Stromal cell of bone marrow (primary cell): Measurements from ENCODE around the gene ADCY7.
"Not testable (repeated sequence)": the region's sequence is repeated elsewhere in the genome, so short reads cannot be mapped to it uniquely, and the experiment has no call there.

Experiments
- DNase-seq: peaks from one replicate; pipeline ENCODE4 v3.0.0-alpha.2; 2012; ENCODE audit warnings: low read depth

The ADCY7 gene

GRCh38 chr16:50266337-50267091, at the start of gene ADCY7:
Gene ADCY7 (plus strand): TSS chr16:50266551. CDS start chr16:50288180, 21,629 bp downstream.
- DNase-seq, result peak; percentile 72

- no peak for DNase-seq
These were observed 46.9 kb upstream of the ADCY7 start for GRCh38 chr16:50219402-50219975.

GRCh38 chr16:50224286-50224685, 42.1 kb upstream of the ADCY7 start:
- DNase-seq, result no peak

GRCh38 chr16:50227120-50227519, 39.2 kb upstream of the ADCY7 start:
- DNase-seq, result no peak

GRCh38 chr16:50227665-50228064, 38.7 kb upstream of the ADCY7 start:
- DNase-seq, result no peak

GRCh38 chr16:50228364-50228868, 37.9 kb upstream of the ADCY7 start:
- DNase-seq, result no peak

- no peak for DNase-seq
These were observed 37.1 kb upstream of the ADCY7 start for GRCh38 chr16:50229149-50229726.

GRCh38 chr16:50234771-50235556, 31.4 kb upstream of the ADCY7 start:
- no peak for DNase-seq

- no peak for DNase-seq
These were observed 30.8 kb upstream of the ADCY7 start for GRCh38 chr16:50235581-50235980.

GRCh38 chr16:50238314-50238713, 28.0 kb upstream of the ADCY7 start:
- no peak for DNase-seq

- no peak for DNase-seq
These were observed 27.5 kb upstream of the ADCY7 start for GRCh38 chr16:50238868-50239301.

- not testable (repeated sequence) for DNase-seq
These were observed 23.3 kb upstream of the ADCY7 start for GRCh38 chr16:50243024-50243423.

GRCh38 chr16:50244140-50244503, 22.2 kb upstream of the ADCY7 start:
- no peak for DNase-seq

- no peak for DNase-seq
These were observed 21.6 kb upstream of the ADCY7 start for GRCh38 chr16:50244504-50245416.

- DNase-seq, result peak; percentile 64
These were observed 20.7 kb upstream of the ADCY7 start for GRCh38 chr16:50245417-50246298.

GRCh38 chr16:50246299-50247122, 19.8 kb upstream of the ADCY7 start:
- no peak for DNase-seq

- no peak for DNase-seq
These were observed 19.0 kb upstream of the ADCY7 start for GRCh38 chr16:50247123-50247905.

GRCh38 chr16:50247906-50248608, 18.3 kb upstream of the ADCY7 start:
- DNase-seq, result no peak
